SK-N-SH treated with all-trans-retinoic acid at 6 μM for 48 hours (cell line): ENCODE data around the gene PDE1C.

Experiments
- ATAC-seq: fragments of 200-7000 bp; cut with Tn5 transposase; 3 replicates; pipeline ENCODE4 v1.9.1; 2020; ENCODE audit warnings: mild to moderate bottlenecking, moderate library complexity
- BACH2 ChIP-seq: fragments of 250-450 bp; sonication (Bioruptor Pico); IDR thresholded peaks from 2 replicates; pipeline ENCODE4 v1.9.0; 2021; ENCODE audit warnings: mild to moderate bottlenecking, borderline replicate concordance
- CSRNP3 ChIP-seq: fragments of 250-450 bp; sonication (Bioruptor Pico); IDR thresholded peaks from 2 replicates; pipeline ENCODE4 v1.5.1; 2021; ENCODE audit warnings: mild to moderate bottlenecking, moderate library complexity
- ESRRG ChIP-seq: fragments of 250-450 bp; sonication (Bioruptor Pico); IDR thresholded peaks from 2 replicates; pipeline ENCODE4 v1.6.1; 2021; ENCODE audit warnings: mild to moderate bottlenecking
- ISL1 ChIP-seq: fragments of 250-450 bp; sonication (Bioruptor Pico); IDR thresholded peaks from 2 replicates; pipeline ENCODE4 v2.1.2; 2022; ENCODE audit warnings: mild to moderate bottlenecking, moderate library complexity
- OSR1 ChIP-seq: fragments of 250-450 bp; sonication (Bioruptor Pico); IDR thresholded peaks from 2 replicates; pipeline ENCODE4 v1.8.0; 2022; ENCODE audit warnings: moderate library complexity, mild to moderate bottlenecking, inconsistent platforms
- PATZ1 ChIP-seq: fragments of 250-450 bp; sonication (Bioruptor Pico); IDR thresholded peaks from 2 replicates; pipeline ENCODE4 v1.8.0; 2020; ENCODE audit warnings: mild to moderate bottlenecking, moderate library complexity, borderline replicate concordance
- POU6F1 ChIP-seq: fragments of 250-450 bp; sonication (Bioruptor Pico); IDR thresholded peaks from 2 replicates; pipeline ENCODE4 v1.8.0; 2021; ENCODE audit warnings: low read depth, mild to moderate bottlenecking, moderate library complexity, borderline replicate concordance
- PPARA ChIP-seq: fragments of 250-450 bp; sonication (Bioruptor Pico); IDR thresholded peaks from 2 replicates; pipeline ENCODE4 v1.5.0; 2020; ENCODE audit warnings: mild to moderate bottlenecking, borderline replicate concordance
- RARB ChIP-seq: fragments of 250-450 bp; sonication (Bioruptor Pico); IDR thresholded peaks from 2 replicates; pipeline ENCODE4 v1.8.0; 2021; ENCODE audit warnings: mild to moderate bottlenecking, moderate library complexity
- TCF4 ChIP-seq: fragments of 250-450 bp; sonication (Bioruptor Pico); IDR thresholded peaks from 2 replicates; pipeline ENCODE4 v1.8.0; 2021; ENCODE audit warnings: mild to moderate bottlenecking, moderate library complexity, borderline replicate concordance
- TOX ChIP-seq: fragments of 250-450 bp; sonication (Bioruptor Pico); IDR thresholded peaks from 2 replicates; pipeline ENCODE4 v1.8.0; 2021; ENCODE audit warnings: mild to moderate bottlenecking, moderate library complexity, borderline replicate concordance
- TSHZ2 ChIP-seq: fragments of 250-450 bp; sonication (Bioruptor Pico); IDR thresholded peaks from 2 replicates; pipeline ENCODE4 v1.5.0; 2020; ENCODE audit warnings: mild to moderate bottlenecking, moderate library complexity
- ZC3H10 ChIP-seq: fragments of 250-450 bp; sonication (Bioruptor Pico); IDR thresholded peaks from 2 replicates; pipeline ENCODE4 v1.5.1; 2021; ENCODE audit warnings: mild to moderate bottlenecking, moderate library complexity
- ZFP3 ChIP-seq: fragments of 250-450 bp; sonication (Bioruptor Pico); IDR thresholded peaks from 2 replicates; pipeline ENCODE4 v1.5.0; 2020; ENCODE audit warnings: mild to moderate bottlenecking, moderate library complexity
- ZFP30 ChIP-seq: fragments of 450-650 bp; formaldehyde crosslinking; IDR thresholded peaks from 2 replicates; pipeline ENCODE4 v1.5.0; 2022; ENCODE audit warnings: mild to moderate bottlenecking, moderate library complexity
- ZNF70 ChIP-seq: fragments of 450-650 bp; formaldehyde crosslinking; IDR thresholded peaks from 2 replicates; pipeline ENCODE4 v1.5.0; 2020; ENCODE audit warnings: mild to moderate bottlenecking, moderate library complexity
- ZNF8 ChIP-seq: fragments of 450-650 bp; formaldehyde crosslinking; IDR thresholded peaks from 2 replicates; pipeline ENCODE4 v1.5.0; 2020; ENCODE audit warnings: mild to moderate bottlenecking, moderate library complexity

Gene PDE1C

GRCh38 chr7:31856337-31856736 is 213.9 kb downstream of the PDE1C start:
- TF ChIP-seq CSRNP3: no peak
- no peak for TF ChIP-seq TCF4
- no peak for TF ChIP-seq OSR1
- TF ChIP-seq ZNF70 (CRISPR knock-in tag): no peak
- no peak for TF ChIP-seq PATZ1 (CRISPR knock-in tag)
- TF ChIP-seq RARB (CRISPR knock-in tag): no peak
- no peak for TF ChIP-seq ISL1 (CRISPR knock-in tag)
- no peak for TF ChIP-seq ESRRG (CRISPR knock-in tag)
- TF ChIP-seq PPARA (CRISPR knock-in tag): no peak
- no peak for TF ChIP-seq TOX (CRISPR knock-in tag)
- no peak for ATAC-seq

- ATAC-seq: no peak
- TF ChIP-seq ZFP3 (CRISPR knock-in tag) (no peak), BACH2 (CRISPR knock-in tag) (no peak)
These were observed 214.7 kb downstream of the PDE1C start for GRCh38 chr7:31855530-31855929.

GRCh38 chr7:31853380-31853779 is 216.8 kb downstream of the PDE1C start:
- TF ChIP-seq POU6F1 (CRISPR knock-in tag) (no peak), PATZ1 (CRISPR knock-in tag) (no peak), ZFP3 (CRISPR knock-in tag) (no peak), ZFP30 (CRISPR knock-in tag) (no peak), CSRNP3 (no peak), ZNF8 (CRISPR knock-in tag) (no peak), PPARA (CRISPR knock-in tag) (no peak), RARB (CRISPR knock-in tag) (no peak)
- no peak for ATAC-seq

- no peak for ATAC-seq
- TF ChIP-seq TSHZ2 (CRISPR knock-in tag) (no peak), RARB (CRISPR knock-in tag) (no peak), BACH2 (CRISPR knock-in tag) (no peak), ZC3H10 (CRISPR knock-in tag) (no peak)
- TF ChIP-seq, all 23 proteins: peak for 0
These were observed 217.7 kb downstream of the PDE1C start for GRCh38 chr7:31852462-31852861.
